Caco-2 (cell line): ENCODE data around the gene NIPSNAP3A. TPM values are rescaled to one million over a fixed set of nuclear protein-coding genes. Genes with fewer than 3 reads are reported as not detected.

Experiments used
- BruUV-seq: library from RNA; stranded (reverse); fragments of 400-500 nt; replicated peaks from 2 replicates; lab custom pipeline; 2021; lab: Mats Ljungman, UMichigan
- CTCF ChIA-PET: fragments of 300-600 bp; sonication (Branson Sonifier 250); formaldehyde crosslinking; loops from one replicate; lab custom pipeline; 2022; ENCODE audit warnings: antibody characterized with exemption; lab: Charles Lee
- POLR2A ChIA-PET: fragments of 300-600 bp; sonication (Branson Sonifier 250); formaldehyde crosslinking; loops from one replicate; lab custom pipeline; 2022; ENCODE audit warnings: antibody characterized with exemption; lab: Charles Lee
- DNase-seq, 2 experiments: peaks; one replicate each; pipeline versions ENCODE4 v3.0.0 to v3.0.0-alpha.2; 2020 to 2022
- H3K27me3 ChIP-seq: replicated peaks from 2 replicates; pipeline ENCODE4 v1.6.0; 2011; ENCODE audit warnings: low read length; ENCODE audit not compliant: control insufficient read depth, insufficient read depth
- H3K36me3 ChIP-seq: 2 replicates; pipeline ENCODE4 v1.5.1; 2011; ENCODE audit warnings: low read length; ENCODE audit not compliant: control insufficient read depth, insufficient read depth
- H3K4me1 ChIP-seq: fragments of 250-450 bp; sonication (Bioruptor Pico); 2 replicates; pipeline ENCODE4 v1.5.1; 2020; ENCODE audit warnings: mild to moderate bottlenecking
- H3K4me3 ChIP-seq: 2 replicates; pipeline ENCODE4 v1.5.1; 2011; ENCODE audit warnings: low read depth, mild to moderate bottlenecking, control low read depth, low read length
- H3K9me3 ChIP-seq: fragments of 250-450 bp; sonication (Bioruptor Pico); 2 replicates; pipeline ENCODE4 v1.5.1; 2020; ENCODE audit warnings: mild to moderate bottlenecking, moderate library complexity
- H3K27ac Mint-ChIP-seq: one replicate; pipeline ENCODE4 v1.8.0; 2022; ENCODE audit warnings: mixed read lengths; ENCODE audit not compliant: unreplicated experiment
- H3K27me3 Mint-ChIP-seq: one replicate; pipeline ENCODE4 v1.8.0; 2022; ENCODE audit warnings: mixed read lengths; ENCODE audit not compliant: insufficient read depth, unreplicated experiment
- H3K36me3 Mint-ChIP-seq: one replicate; pipeline ENCODE4 v1.8.0; 2022; ENCODE audit warnings: mild to moderate bottlenecking, mixed read lengths; ENCODE audit not compliant: insufficient read depth, unreplicated experiment
- H3K4me1 Mint-ChIP-seq: one replicate; pipeline ENCODE4 v1.8.0; 2022; ENCODE audit warnings: low read depth, mixed read lengths; ENCODE audit not compliant: unreplicated experiment
- H3K4me3 Mint-ChIP-seq: one replicate; pipeline ENCODE4 v1.8.0; 2022; ENCODE audit warnings: mild to moderate bottlenecking, moderate library complexity, mixed read lengths; ENCODE audit not compliant: unreplicated experiment
- H3K9me3 Mint-ChIP-seq: one replicate; pipeline ENCODE4 v1.8.0; 2022; ENCODE audit warnings: mixed read lengths; ENCODE audit not compliant: unreplicated experiment
- CTCF ChIP-seq, 2 experiments: fragments of 200-600 bp in 1 of 2; IDR thresholded peaks; 1 replicate in 1 of 2; 2 replicates in 1 of 2; pipeline versions ENCODE4 v1.5.1 to v1.8.0; 2011 to 2022; ENCODE audit warnings: antibody characterized with exemption in 1 of 2, control low read depth in 1 of 2, inconsistent platforms in 1 of 2, low read depth in 1 of 2, low read length in 1 of 2, mild to moderate bottlenecking in 1 of 2, moderate library complexity in 1 of 2; ENCODE audit not compliant: insufficient read depth in 1 of 2, severe bottlenecking in 1 of 2, unreplicated experiment in 1 of 2
- intact Hi-C: fragments of 100-400 bp; cut with micrococcal nuclease; formaldehyde crosslinking; loops from one replicate; pipeline ENCODE4 v1.10.0; 2022; ENCODE audit not compliant: unreplicated experiment
- total RNA-seq: library from RNA; stranded (reverse); gene quantifications from 2 replicates; pipeline ENCODE4 v1.2.3, GENCODE V29; 2022

NIPSNAP3A gene
- total RNA-seq, 1 experiment from 2014 or later, result 19.0 TPM

- H3K27me3 Mint-ChIP-seq, result no peaks in the 10 kb centered on the region
- no peak overlapping the region for H3K4me3 Mint-ChIP-seq
- no peak overlapping the region for H3K27ac Mint-ChIP-seq
- H3K36me3 ChIP-seq, result peaks cover 4% of the 10 kb centered on the region
- no TSS peak for BruUV-seq
- H3K9me3 ChIP-seq, result no peaks in the 10 kb centered on the region
- H3K27me3 ChIP-seq, result no peaks in the 10 kb centered on the region
- ChIA-PET POLR2A (no interaction called here), CTCF (no interaction called here)
- peaks cover 18% of the 10 kb centered on the region for H3K36me3 Mint-ChIP-seq
- H3K9me3 Mint-ChIP-seq, result no peaks in the 10 kb centered on the region
- intact Hi-C loops, result no loop called here
- H3K4me1 Mint-ChIP-seq, result no peaks in the 10 kb centered on the region
- TF ChIP-seq CTCF (IDR thresholded peaks at IDR 0.05; ENCODE audit: insufficient read depth in 1 of 2, low read depth in 1 of 2, low read length in 1 of 2, severe bottlenecking in 1 of 2, unreplicated experiment in 1 of 2), result no peak
- no peaks in the 10 kb centered on the region for H3K4me1 ChIP-seq
- H3K4me3 ChIP-seq, result no peak overlapping the region
- no peak for DNase-seq
Measured at GRCh38 chr9:104802110-104802509, 54.6 kb downstream of the NIPSNAP3A start.

GRCh38 chr9:104802906-104803305, 55.4 kb downstream of the NIPSNAP3A start:
- no peaks in the 10 kb centered on the region for H3K4me1 Mint-ChIP-seq
- H3K36me3 Mint-ChIP-seq, result peaks cover 18% of the 10 kb centered on the region
- no TSS peak for BruUV-seq
- H3K36me3 ChIP-seq, result peaks cover 4% of the 10 kb centered on the region
- H3K27me3 ChIP-seq, result no peaks in the 10 kb centered on the region
- no peak overlapping the region for H3K4me3 Mint-ChIP-seq
- no peak overlapping the region for H3K27ac Mint-ChIP-seq
- no peak for DNase-seq
- no peaks in the 10 kb centered on the region for H3K4me1 ChIP-seq
- no peaks in the 10 kb centered on the region for H3K9me3 ChIP-seq
- POLR2A ChIA-PET, result no interaction called here
- intact Hi-C loops, result no loop called here
- H3K4me3 ChIP-seq, result no peak overlapping the region
- CTCF ChIA-PET, result no interaction called here
- no peaks in the 10 kb centered on the region for H3K27me3 Mint-ChIP-seq
- no peak for TF ChIP-seq CTCF (IDR thresholded peaks at IDR 0.05; ENCODE audit: insufficient read depth in 1 of 2, low read depth in 1 of 2, low read length in 1 of 2, severe bottlenecking in 1 of 2, unreplicated experiment in 1 of 2)
- H3K9me3 Mint-ChIP-seq, result no peaks in the 10 kb centered on the region

- no peak for TF ChIP-seq CTCF (IDR thresholded peaks at IDR 0.05; ENCODE audit: insufficient read depth in 1 of 2, low read depth in 1 of 2, low read length in 1 of 2, severe bottlenecking in 1 of 2, unreplicated experiment in 1 of 2)
- Histone ChIP-seq H3K4me1 (no peaks in the 10 kb centered on the region), H3K4me3 (no peak overlapping the region), H3K36me3 (peaks cover 4% of the 10 kb centered on the region), H3K27me3 (no peaks in the 10 kb centered on the region), H3K9me3 (no peaks in the 10 kb centered on the region)
- no peaks in the 10 kb centered on the region for H3K27me3 Mint-ChIP-seq
- no TSS peak for BruUV-seq
- intact Hi-C loops, result no loop called here
- no peaks in the 10 kb centered on the region for H3K4me1 Mint-ChIP-seq
- DNase-seq, result no peak
- H3K4me3 Mint-ChIP-seq, result no peak overlapping the region
- CTCF ChIA-PET, result no interaction called here
- no peaks in the 10 kb centered on the region for H3K9me3 Mint-ChIP-seq
- POLR2A ChIA-PET, result no interaction called here
- no peak overlapping the region for H3K27ac Mint-ChIP-seq
- H3K36me3 Mint-ChIP-seq, result peaks cover 18% of the 10 kb centered on the region
Measured at GRCh38 chr9:104805441-104805840, 58.0 kb downstream of the NIPSNAP3A start.
